ENCODE measurements around the gene ITGAL.

- TF ChIP-seq, protein P1, sequence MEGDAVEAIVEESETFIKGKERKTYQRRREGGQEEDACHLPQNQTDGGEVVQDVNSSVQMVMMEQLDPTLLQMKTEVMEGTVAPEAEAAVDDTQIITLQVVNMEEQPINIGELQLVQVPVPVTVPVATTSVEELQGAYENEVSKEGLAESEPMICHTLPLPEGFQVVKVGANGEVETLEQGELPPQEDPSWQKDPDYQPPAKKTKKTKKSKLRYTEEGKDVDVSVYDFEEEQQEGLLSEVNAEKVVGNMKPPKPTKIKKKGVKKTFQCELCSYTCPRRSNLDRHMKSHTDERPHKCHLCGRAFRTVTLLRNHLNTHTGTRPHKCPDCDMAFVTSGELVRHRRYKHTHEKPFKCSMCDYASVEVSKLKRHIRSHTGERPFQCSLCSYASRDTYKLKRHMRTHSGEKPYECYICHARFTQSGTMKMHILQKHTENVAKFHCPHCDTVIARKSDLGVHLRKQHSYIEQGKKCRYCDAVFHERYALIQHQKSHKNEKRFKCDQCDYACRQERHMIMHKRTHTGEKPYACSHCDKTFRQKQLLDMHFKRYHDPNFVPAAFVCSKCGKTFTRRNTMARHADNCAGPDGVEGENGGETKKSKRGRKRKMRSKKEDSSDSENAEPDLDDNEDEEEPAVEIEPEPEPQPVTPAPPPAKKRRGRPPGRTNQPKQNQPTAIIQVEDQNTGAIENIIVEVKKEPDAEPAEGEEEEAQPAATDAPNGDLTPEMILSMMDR (IDR thresholded peaks at IDR 0.05; ENCODE audit: low read length), result no peak
- TF ChIP-seq EZH2 (IDR thresholded peaks at IDR 0.05; ENCODE audit: borderline replicate concordance, low read length), result no peak
Measured at GRCh38 chr16:30556125-30556473, 83.6 kb downstream of the ITGAL start.
